ENCODE measurements around the gene XCL1. TPM values are rescaled to one million over a fixed set of nuclear protein-coding genes. Genes with fewer than 3 reads are reported as not detected.

Gene XCL1
- total RNA-seq, 1 experiment from 2014 or later, result 0.26 TPM

DNA sequence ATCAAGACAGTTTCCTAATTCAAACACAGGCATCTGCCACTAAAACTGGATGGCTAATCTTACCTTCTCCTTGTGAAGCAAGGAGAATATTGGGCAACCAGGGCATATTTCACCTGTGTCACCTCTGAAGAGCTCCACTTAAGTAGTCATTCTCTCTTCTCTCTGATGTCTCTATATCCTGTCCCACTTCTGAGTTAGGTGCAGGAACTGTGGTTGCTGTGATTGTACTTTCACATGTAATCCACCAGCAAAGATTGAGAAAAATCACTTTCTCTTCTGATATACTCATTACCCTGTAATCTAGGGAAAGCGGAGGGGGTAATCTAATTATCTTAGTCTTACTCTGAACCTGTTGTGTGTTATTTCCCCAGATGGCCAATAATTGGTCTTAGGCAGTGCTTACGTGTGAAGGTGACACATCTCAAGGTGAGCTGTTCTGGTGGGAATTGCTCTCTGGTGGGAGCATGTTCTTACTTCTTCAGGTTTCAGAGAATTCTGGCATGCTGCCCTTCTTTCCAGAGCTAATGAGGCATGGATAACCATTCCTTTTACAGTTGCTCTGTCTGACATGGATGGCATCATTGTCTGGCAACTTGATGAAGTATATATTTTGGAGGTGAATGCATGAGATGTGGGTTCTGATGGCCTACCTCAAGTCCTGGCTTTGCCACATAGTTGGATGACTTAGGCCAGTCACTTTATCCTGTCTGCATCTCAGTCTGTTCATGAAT, 44.6 kb upstream of the XCL1 start:
- no peak for DNase-seq
- no peaks in the 10 kb centered on the region for H3K23me2 ChIP-seq (ENCODE audit: insufficient read length, low read depth, low read length, poor library complexity, severe bottlenecking)
- no peak overlapping the region for H3K14ac ChIP-seq (ENCODE audit: insufficient read depth, low read length)
- H3K79me1 ChIP-seq (ENCODE audit: insufficient read depth, low read depth, low read length, poor library complexity, severe bottlenecking), result no peaks in the 10 kb centered on the region
- no peak overlapping the region for H3K9ac ChIP-seq (ENCODE audit: extremely low read depth, insufficient read length, low read length)
- H3K56ac ChIP-seq (ENCODE audit: insufficient read length, low read depth, low read length), result no peak overlapping the region
- H2BK12ac ChIP-seq (ENCODE audit: insufficient read length, low read depth, low read length), result no peak overlapping the region
- H3K36me3 Mint-ChIP-seq (ENCODE audit: insufficient read depth in 1 of 3, low read depth in 3 of 3), result no peaks in the 10 kb centered on the region
- H3K4me3 Mint-ChIP-seq, result no peak overlapping the region
- no peak overlapping the region for H3K27ac ChIP-seq (ENCODE audit: insufficient read length, low read depth, low read length)
- H3T11ph ChIP-seq (ENCODE audit: low read length), result no peak overlapping the region
- H4K8ac ChIP-seq (replicated peaks; ENCODE audit: insufficient read length, low read depth, low read length), result no peak overlapping the region
- no CpG with 5 or more reads among the region's 2 CpGs for WGBS (ENCODE audit: extremely low coverage, insufficient read length, low lambda C conversion rate)
- H2BK120ac ChIP-seq (ENCODE audit: low read depth, low read length, poor library complexity, severe bottlenecking), result no peak overlapping the region
- H3K4me2 ChIP-seq (ENCODE audit: insufficient read depth, insufficient read length, low read length), result no peak overlapping the region
- H2AFZ ChIP-seq (ENCODE audit: low read length), result no peak overlapping the region
- no peak overlapping the region for H2BK5ac ChIP-seq (ENCODE audit: insufficient read length, low read length)
- H3K4me1 ChIP-seq (ENCODE audit: insufficient read depth, low read length), result no peaks in the 10 kb centered on the region
- no peak overlapping the region for H2BK20ac ChIP-seq (ENCODE audit: low read depth, low read length, poor library complexity, severe bottlenecking)
- H3K27ac Mint-ChIP-seq, result no peak overlapping the region; a peak in 1 of 7 replicates
- no peak overlapping the region for H2AK5ac ChIP-seq (ENCODE audit: insufficient read length, low read length)
- H3K4me1 Mint-ChIP-seq, result no peaks in the 10 kb centered on the region
- H3K27me3 ChIP-seq (ENCODE audit: insufficient read depth, low read length), result no peaks in the 10 kb centered on the region
- no peaks in the 10 kb centered on the region for H3K79me2 ChIP-seq (ENCODE audit: insufficient read depth, low read length)
- H3K4ac ChIP-seq (ENCODE audit: low read depth, low read length), result no peak overlapping the region
- no peaks in the 10 kb centered on the region for H3K27me3 Mint-ChIP-seq (ENCODE audit: low read depth)
- no peak overlapping the region for H4K91ac ChIP-seq (ENCODE audit: insufficient read length, low read depth, low read length)
- no peak overlapping the region for H3K18ac ChIP-seq (ENCODE audit: insufficient read length, low read depth, low read length)
- H3K9me3 ChIP-seq (ENCODE audit: control insufficient read depth, low read depth, low read length), result no peaks in the 10 kb centered on the region
- no peak overlapping the region for H2BK15ac ChIP-seq (ENCODE audit: low read depth, low read length)
- no peak overlapping the region for H3K23ac ChIP-seq (ENCODE audit: insufficient read length, low read depth, low read length)
- TF ChIP-seq, protein P1, sequence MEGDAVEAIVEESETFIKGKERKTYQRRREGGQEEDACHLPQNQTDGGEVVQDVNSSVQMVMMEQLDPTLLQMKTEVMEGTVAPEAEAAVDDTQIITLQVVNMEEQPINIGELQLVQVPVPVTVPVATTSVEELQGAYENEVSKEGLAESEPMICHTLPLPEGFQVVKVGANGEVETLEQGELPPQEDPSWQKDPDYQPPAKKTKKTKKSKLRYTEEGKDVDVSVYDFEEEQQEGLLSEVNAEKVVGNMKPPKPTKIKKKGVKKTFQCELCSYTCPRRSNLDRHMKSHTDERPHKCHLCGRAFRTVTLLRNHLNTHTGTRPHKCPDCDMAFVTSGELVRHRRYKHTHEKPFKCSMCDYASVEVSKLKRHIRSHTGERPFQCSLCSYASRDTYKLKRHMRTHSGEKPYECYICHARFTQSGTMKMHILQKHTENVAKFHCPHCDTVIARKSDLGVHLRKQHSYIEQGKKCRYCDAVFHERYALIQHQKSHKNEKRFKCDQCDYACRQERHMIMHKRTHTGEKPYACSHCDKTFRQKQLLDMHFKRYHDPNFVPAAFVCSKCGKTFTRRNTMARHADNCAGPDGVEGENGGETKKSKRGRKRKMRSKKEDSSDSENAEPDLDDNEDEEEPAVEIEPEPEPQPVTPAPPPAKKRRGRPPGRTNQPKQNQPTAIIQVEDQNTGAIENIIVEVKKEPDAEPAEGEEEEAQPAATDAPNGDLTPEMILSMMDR (conservative IDR thresholded peaks at IDR 0.05), result no peak
- H4K20me1 ChIP-seq (ENCODE audit: control insufficient read depth, insufficient read depth, insufficient read length), result no peaks in the 10 kb centered on the region
- H4K5ac ChIP-seq (ENCODE audit: insufficient read length, low read depth, low read length), result no peak overlapping the region
- H3K9me3 Mint-ChIP-seq, result no peaks in the 10 kb centered on the region
